HEK293T (cell line): Measurements from ENCODE around the gene EXOC8.

Experiments
- ARNT ChIP-seq: fragments of 450-650 bp; IDR thresholded peaks from 2 replicates; pipeline ENCODE4 v1.6.1; 2017; ENCODE audit warnings: mild to moderate bottlenecking
- FOXM1 ChIP-seq: fragments of 450-650 bp; IDR thresholded peaks from 2 replicates; pipeline ENCODE4 v1.6.1; 2017; ENCODE audit warnings: mild to moderate bottlenecking, borderline replicate concordance
- PKNOX1 ChIP-seq: fragments of 450-650 bp; IDR thresholded peaks from 2 replicates; pipeline ENCODE4 v1.6.1; 2016
- SP1 ChIP-seq: fragments of 450-650 bp; IDR thresholded peaks from 2 replicates; pipeline ENCODE4 v1.6.1; 2017
- SUZ12 ChIP-seq: fragments of 450-650 bp; IDR thresholded peaks from 2 replicates; pipeline ENCODE4 v1.6.1; 2016; ENCODE audit warnings: mild to moderate bottlenecking
- TARDBP ChIP-seq: fragments of 450-650 bp; IDR thresholded peaks from 2 replicates; pipeline ENCODE4 v1.6.1; 2016

DNA sequence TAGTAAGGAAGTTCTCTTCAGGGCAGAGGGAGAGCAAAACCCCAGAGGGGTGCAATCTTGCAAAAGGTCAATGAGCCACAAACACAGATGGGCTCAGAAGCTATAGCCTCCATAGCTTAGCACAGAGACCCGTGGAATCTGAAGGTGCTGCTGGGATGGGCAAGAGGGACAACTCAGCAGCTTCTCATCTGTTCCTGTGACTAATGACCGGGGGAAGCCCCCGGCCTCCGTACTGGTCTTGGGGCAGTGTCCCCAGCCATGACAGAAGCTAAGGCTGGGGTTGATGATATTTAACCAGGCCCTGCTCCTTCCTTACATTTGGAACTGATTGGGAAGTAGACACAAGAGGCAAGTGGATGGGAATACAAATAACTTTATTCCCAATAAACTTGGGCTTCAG is 19.1 kb downstream of the EXOC8 start:
- TF ChIP-seq FOXM1 (no peak), PKNOX1 (no peak), SUZ12 (no peak), SP1 (no peak), TARDBP (no peak), ARNT (no peak)
